GM23248 (cell line): ENCODE measurements around the gene PNISR.

Experiments used
- EZH2 ChIP-seq: fragments of 200-600 bp; sonication (generic); IDR thresholded peaks from 2 replicates; pipeline ENCODE4 v1.6.1; 2018; ENCODE audit warnings: antibody characterized with exemption, mild to moderate bottlenecking; ENCODE audit not compliant: insufficient read depth, poor library complexity, severe bottlenecking
- EZH2phosphoT487 ChIP-seq: fragments of 200-600 bp; sonication (generic); IDR thresholded peaks from 2 replicates; pipeline ENCODE4 v1.6.1; 2018; ENCODE audit warnings: antibody characterized with exemption, moderate library complexity, mild to moderate bottlenecking, low read depth; ENCODE audit not compliant: insufficient read depth

DNA sequence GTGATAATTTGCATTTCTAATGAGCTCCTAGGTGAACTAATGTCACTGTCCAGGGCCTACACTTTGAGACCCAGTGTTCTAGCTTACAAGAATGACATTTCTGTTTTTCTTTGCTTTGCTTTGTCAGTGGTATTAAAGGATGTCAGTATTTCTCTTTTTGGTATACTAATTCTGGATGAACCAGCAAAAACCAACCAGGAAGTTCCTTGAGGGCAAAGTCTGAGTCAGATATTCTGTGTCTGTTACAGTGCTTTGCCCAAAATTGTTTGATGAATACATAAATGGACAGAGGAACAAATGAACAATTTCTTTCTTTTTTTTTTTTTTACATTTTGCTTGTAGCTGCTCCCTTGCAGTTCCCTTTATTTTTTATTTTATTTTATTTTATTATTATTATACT, 46.5 kb downstream of the PNISR start:
- TF ChIP-seq EZH2, result no peak
- TF ChIP-seq EZH2phosphoT487, result no peak
